ENCODE results near the gene CAMTA1.

CAMTA1 gene

GRCh38 chr1:7489586-7489985 is 704.3 kb downstream of the CAMTA1 start:
- ChIA-PET POLR2A (ENCODE audit: low non-redundant PET) (no interaction called here), CTCF (no interaction called here)
- TF ChIP-seq CTCF (conservative IDR thresholded peaks at IDR 0.05; ENCODE audit: low read depth) = no peak
- H3K27ac ChIP-seq = no peak overlapping the region
- no peak for DNase-seq (ENCODE audit: low spot score)

- DNase-seq (ENCODE audit: low spot score) = no peak
- POLR2A ChIA-PET (ENCODE audit: low non-redundant PET) = interaction anchor here (0.7 kb wide), 1 partner anchor 891 kb away, joined by 3 read pairs; no protein-coding TSS in a partner anchor
- TF ChIP-seq CTCF (conservative IDR thresholded peaks at IDR 0.05; ENCODE audit: low read depth) = no peak
- CTCF ChIA-PET = no interaction called here
- H3K27ac ChIP-seq = peak overlapping the region; percentile 55; the same call in 1 of the 2 replicates
Observed at GRCh38 chr1:7490576-7490975, 705.3 kb downstream of the CAMTA1 start.

GRCh38 chr1:7491109-7491817 is 706.0 kb downstream of the CAMTA1 start:
- no peak for DNase-seq (ENCODE audit: low spot score)
- peak overlapping the region; percentile 67 for H3K27ac ChIP-seq
- ChIA-PET CTCF (no interaction called here), POLR2A (ENCODE audit: low non-redundant PET) (no interaction called here)
- TF ChIP-seq CTCF (conservative IDR thresholded peaks at IDR 0.05; ENCODE audit: low read depth) = no peak

GRCh38 chr1:7491818-7492173 is 706.5 kb downstream of the CAMTA1 start:
- DNase-seq (ENCODE audit: low spot score) = no peak
- ChIA-PET CTCF (no interaction called here), POLR2A (ENCODE audit: low non-redundant PET) (no interaction called here)
- no peak for TF ChIP-seq CTCF (conservative IDR thresholded peaks at IDR 0.05; ENCODE audit: low read depth)
- H3K27ac ChIP-seq = peak overlapping the region; percentile 67

GRCh38 chr1:7493711-7494454 is 708.6 kb downstream of the CAMTA1 start:
- CTCF ChIA-PET = interaction anchor here (0.8 kb wide), 1 partner anchor 17 kb away, joined by 5 read pairs; no protein-coding TSS in a partner anchor
- no peak for DNase-seq (ENCODE audit: low spot score)
- TF ChIP-seq CTCF (conservative IDR thresholded peaks at IDR 0.05; ENCODE audit: low read depth) = no peak
- POLR2A ChIA-PET (ENCODE audit: low non-redundant PET) = no interaction called here
- H3K27ac ChIP-seq = no peak overlapping the region

- CTCF ChIA-PET = no interaction called here
- POLR2A ChIA-PET (ENCODE audit: low non-redundant PET) = no interaction called here
- DNase-seq (ENCODE audit: low spot score) = no peak
- no peak for TF ChIP-seq CTCF (conservative IDR thresholded peaks at IDR 0.05; ENCODE audit: low read depth)
- H3K27ac ChIP-seq = no peak overlapping the region
Observed at GRCh38 chr1:7495962-7496361, 710.7 kb downstream of the CAMTA1 start.
